NCI-H526 treated with DMSO at 0.1 percent for 48 hours (cell line): ENCODE data around the gene CPS1.

ENCODE experiments used
- DNase-seq: peaks from one replicate; lab custom pipeline; 2025; lab: John Stamatoyannopoulos, UW

CPS1 gene

GRCh38 chr2:210606001-210606400 is 49.6 kb downstream of the CPS1 start:
- no peak for DNase-seq

GRCh38 chr2:210611466-210611865 is 55.1 kb downstream of the CPS1 start:
- DNase-seq: no peak

- DNase-seq: no peak
These were observed 59.7 kb downstream of the CPS1 start for GRCh38 chr2:210616074-210616473.

GRCh38 chr2:210617318-210617717 is 60.9 kb downstream of the CPS1 start:
- no peak for DNase-seq

GRCh38 chr2:210617732-210618330 is 61.4 kb downstream of the CPS1 start:
- peak; percentile 39 for DNase-seq

- DNase-seq: no peak
These were observed 64.1 kb downstream of the CPS1 start for GRCh38 chr2:210620456-210620855.

GRCh38 chr2:210623506-210623905 is 67.1 kb downstream of the CPS1 start:
- DNase-seq: no peak

GRCh38 chr2:210626849-210627248 is 70.5 kb downstream of the CPS1 start:
- DNase-seq: no peak

- no peak for DNase-seq
These were observed 74.6 kb downstream of the CPS1 start for GRCh38 chr2:210630873-210631560.

GRCh38 chr2:210633699-210634098 is 77.3 kb downstream of the CPS1 start:
- no peak for DNase-seq

- DNase-seq: no peak
These were observed 78.9 kb downstream of the CPS1 start for GRCh38 chr2:210635257-210635656.

GRCh38 chr2:210642333-210642732 is 85.9 kb downstream of the CPS1 start:
- no peak for DNase-seq

- DNase-seq: no peak
These were observed 90.8 kb downstream of the CPS1 start for GRCh38 chr2:210647151-210647550.

GRCh38 chr2:210654091-210654490 is 97.7 kb downstream of the CPS1 start:
- DNase-seq: no peak

- no peak for DNase-seq
These were observed 99.0 kb downstream of the CPS1 start for GRCh38 chr2:210655229-210655975.

GRCh38 chr2:210657874-210658273 is 101.5 kb downstream of the CPS1 start:
- DNase-seq: no peak

GRCh38 chr2:210660751-210661150 is 104.4 kb downstream of the CPS1 start:
- DNase-seq: no peak

GRCh38 chr2:210662560-210662959 is 106.2 kb downstream of the CPS1 start:
- DNase-seq: no peak

GRCh38 chr2:210663631-210664089 is 107.3 kb downstream of the CPS1 start:
- no peak for DNase-seq

- no peak for DNase-seq
These were observed 111.3 kb downstream of the CPS1 start for GRCh38 chr2:210667711-210668110.

- no peak for DNase-seq
These were observed 114.7 kb downstream of the CPS1 start for GRCh38 chr2:210671065-210671464.

- no peak for DNase-seq
These were observed 116.7 kb downstream of the CPS1 start for GRCh38 chr2:210673117-210673516.

GRCh38 chr2:210676067-210676466 is 119.7 kb downstream of the CPS1 start:
- no peak for DNase-seq
